Measurements from ENCODE around the gene MACROD2.

The MACROD2 gene

GRCh38 chr20:14288341-14289330 lies 293.3 kb downstream of the MACROD2 start:
- H3K9me3 Mint-ChIP-seq = no peaks in the 10 kb centered on the region
- H3K27ac Mint-ChIP-seq = no peak overlapping the region
- H3K27me3 Mint-ChIP-seq = no peaks in the 10 kb centered on the region
- ATAC-seq (ENCODE audit: low read depth) = no peak
- DNase-seq (ENCODE audit: low spot score in 2 of 2) = no peak
- no peaks in the 10 kb centered on the region for H3K36me3 Mint-ChIP-seq
- H3K4me1 Mint-ChIP-seq = no peaks in the 10 kb centered on the region
- no peak overlapping the region for H3K4me3 Mint-ChIP-seq

GRCh38 chr20:14291502-14291901 lies 296.2 kb downstream of the MACROD2 start:
- ATAC-seq (ENCODE audit: low read depth) (no peak), DNase-seq (ENCODE audit: low spot score in 2 of 2) (no peak)
- no peaks in the 10 kb centered on the region for H3K4me1 Mint-ChIP-seq
- H3K9me3 Mint-ChIP-seq = no peaks in the 10 kb centered on the region
- no peaks in the 10 kb centered on the region for H3K36me3 Mint-ChIP-seq
- no peak overlapping the region for H3K4me3 Mint-ChIP-seq
- H3K27me3 Mint-ChIP-seq = no peaks in the 10 kb centered on the region
- no peak overlapping the region for H3K27ac Mint-ChIP-seq

GRCh38 chr20:14295238-14295637 lies 299.9 kb downstream of the MACROD2 start:
- H3K27ac Mint-ChIP-seq = no peak overlapping the region
- no peak for DNase-seq (ENCODE audit: low spot score in 2 of 2)
- no peak for ATAC-seq (ENCODE audit: low read depth)
- no peaks in the 10 kb centered on the region for H3K4me1 Mint-ChIP-seq
- H3K9me3 Mint-ChIP-seq = peaks cover 3% of the 10 kb centered on the region
- H3K4me3 Mint-ChIP-seq = no peak overlapping the region
- H3K27me3 Mint-ChIP-seq = no peaks in the 10 kb centered on the region
- H3K36me3 Mint-ChIP-seq = no peaks in the 10 kb centered on the region

- no peaks in the 10 kb centered on the region for H3K4me1 Mint-ChIP-seq
- DNase-seq (ENCODE audit: low spot score in 2 of 2) = no peak
- no peaks in the 10 kb centered on the region for H3K36me3 Mint-ChIP-seq
- H3K9me3 Mint-ChIP-seq = peaks cover 3% of the 10 kb centered on the region
- H3K27me3 Mint-ChIP-seq = no peaks in the 10 kb centered on the region
- H3K27ac Mint-ChIP-seq = no peak overlapping the region
- no peak for ATAC-seq (ENCODE audit: low read depth)
- H3K4me3 Mint-ChIP-seq = no peak overlapping the region
Measured at GRCh38 chr20:14295770-14296309, 300.5 kb downstream of the MACROD2 start.

GRCh38 chr20:14299831-14300230 lies 304.5 kb downstream of the MACROD2 start:
- Mint-ChIP-seq H3K9me3 (peaks cover 3% of the 10 kb centered on the region), H3K27ac (no peak overlapping the region), H3K4me1 (no peaks in the 10 kb centered on the region), H3K27me3 (no peaks in the 10 kb centered on the region), H3K36me3 (no peaks in the 10 kb centered on the region), H3K4me3 (no peak overlapping the region)
- DNase-seq (ENCODE audit: low spot score in 2 of 2) (no peak), ATAC-seq (ENCODE audit: low read depth) (no peak)

GRCh38 chr20:14303106-14303505 lies 307.8 kb downstream of the MACROD2 start:
- ATAC-seq (ENCODE audit: low read depth) (no peak), DNase-seq (ENCODE audit: low spot score in 2 of 2) (no peak)

GRCh38 chr20:14303651-14304050 lies 308.3 kb downstream of the MACROD2 start:
- Mint-ChIP-seq H3K4me1 (no peaks in the 10 kb centered on the region), H3K27me3 (no peaks in the 10 kb centered on the region), H3K9me3 (peaks cover 6% of the 10 kb centered on the region), H3K4me3 (no peak overlapping the region), H3K27ac (no peak overlapping the region), H3K36me3 (no peaks in the 10 kb centered on the region)
- ATAC-seq (ENCODE audit: low read depth) = no peak
- no peak for DNase-seq (ENCODE audit: low spot score in 2 of 2)

More at GRCh38 chr20:14303106-14303505, 307.8 kb downstream of the MACROD2 start:
- no peak overlapping the region for H3K27ac Mint-ChIP-seq
- H3K4me3 Mint-ChIP-seq = no peak overlapping the region
- H3K9me3 Mint-ChIP-seq = peaks cover 7% of the 10 kb centered on the region
- H3K36me3 Mint-ChIP-seq = no peaks in the 10 kb centered on the region
- no peaks in the 10 kb centered on the region for H3K4me1 Mint-ChIP-seq
- H3K27me3 Mint-ChIP-seq = no peaks in the 10 kb centered on the region

- H3K9me3 Mint-ChIP-seq = peaks cover 5% of the 10 kb centered on the region
- H3K27ac Mint-ChIP-seq = no peak overlapping the region
- ATAC-seq (ENCODE audit: low read depth) = no peak
- H3K36me3 Mint-ChIP-seq = no peaks in the 10 kb centered on the region
- DNase-seq (ENCODE audit: low spot score in 2 of 2) = no peak
- H3K4me1 Mint-ChIP-seq = no peaks in the 10 kb centered on the region
- no peak overlapping the region for H3K4me3 Mint-ChIP-seq
- no peaks in the 10 kb centered on the region for H3K27me3 Mint-ChIP-seq
Measured at GRCh38 chr20:14304472-14304871, 309.2 kb downstream of the MACROD2 start.

- Mint-ChIP-seq H3K9me3 (peaks cover 5% of the 10 kb centered on the region), H3K27ac (no peak overlapping the region), H3K4me3 (no peak overlapping the region), H3K27me3 (no peaks in the 10 kb centered on the region), H3K4me1 (no peaks in the 10 kb centered on the region), H3K36me3 (no peaks in the 10 kb centered on the region)
- no peak for ATAC-seq (ENCODE audit: low read depth)
- no peak for DNase-seq (ENCODE audit: low spot score in 2 of 2)
Measured at GRCh38 chr20:14307956-14308355, 312.6 kb downstream of the MACROD2 start.

GRCh38 chr20:14310977-14311627 lies 315.8 kb downstream of the MACROD2 start:
- DNase-seq (ENCODE audit: low spot score in 2 of 2) = no peak
- Mint-ChIP-seq H3K9me3 (peaks cover 1% of the 10 kb centered on the region), H3K27me3 (no peaks in the 10 kb centered on the region)

GRCh38 chr20:14312001-14312400 lies 316.7 kb downstream of the MACROD2 start:
- H3K9me3 Mint-ChIP-seq = peaks cover 3% of the 10 kb centered on the region
- no peak for ATAC-seq (ENCODE audit: low read depth)
- DNase-seq (ENCODE audit: low spot score in 2 of 2) = no peak
- no peak overlapping the region for H3K27ac Mint-ChIP-seq
- no peaks in the 10 kb centered on the region for H3K36me3 Mint-ChIP-seq
- no peaks in the 10 kb centered on the region for H3K4me1 Mint-ChIP-seq
- H3K4me3 Mint-ChIP-seq = no peak overlapping the region
- H3K27me3 Mint-ChIP-seq = no peaks in the 10 kb centered on the region

More at GRCh38 chr20:14310977-14311627, 315.8 kb downstream of the MACROD2 start:
- Mint-ChIP-seq H3K27ac (no peak overlapping the region), H3K4me1 (no peaks in the 10 kb centered on the region), H3K36me3 (no peaks in the 10 kb centered on the region), H3K4me3 (no peak overlapping the region)
- ATAC-seq (ENCODE audit: low read depth) = no peak

GRCh38 chr20:14313341-14314020 lies 318.2 kb downstream of the MACROD2 start:
- DNase-seq (ENCODE audit: low spot score in 2 of 2) (no peak), ATAC-seq (ENCODE audit: low read depth) (no peak)
- Mint-ChIP-seq H3K4me1 (no peaks in the 10 kb centered on the region), H3K36me3 (no peaks in the 10 kb centered on the region), H3K9me3 (peaks cover 3% of the 10 kb centered on the region), H3K27ac (no peak overlapping the region), H3K4me3 (no peak overlapping the region), H3K27me3 (no peaks in the 10 kb centered on the region)

- no peak for ATAC-seq (ENCODE audit: low read depth)
- Mint-ChIP-seq H3K36me3 (no peaks in the 10 kb centered on the region), H3K9me3 (peaks cover 3% of the 10 kb centered on the region), H3K27ac (no peak overlapping the region), H3K4me3 (no peak overlapping the region), H3K4me1 (no peaks in the 10 kb centered on the region), H3K27me3 (no peaks in the 10 kb centered on the region)
- DNase-seq (ENCODE audit: low spot score in 2 of 2) = no peak
Measured at GRCh38 chr20:14319704-14320103, 324.4 kb downstream of the MACROD2 start.

GRCh38 chr20:14331646-14332045 lies 336.3 kb downstream of the MACROD2 start:
- H3K36me3 Mint-ChIP-seq = no peaks in the 10 kb centered on the region
- H3K27ac Mint-ChIP-seq = no peak overlapping the region
- no peaks in the 10 kb centered on the region for H3K4me1 Mint-ChIP-seq
- H3K9me3 Mint-ChIP-seq = no peaks in the 10 kb centered on the region
- H3K4me3 Mint-ChIP-seq = no peak overlapping the region
- no peak for DNase-seq (ENCODE audit: low spot score in 2 of 2)
- no peaks in the 10 kb centered on the region for H3K27me3 Mint-ChIP-seq
- ATAC-seq (ENCODE audit: low read depth) = no peak
